ENCODE measurements around the gene ATP1B2. TPM values are rescaled to one million over a fixed set of nuclear protein-coding genes. Genes with fewer than 3 reads are reported as not detected.

The ATP1B2 gene
- total and polyA plus RNA-seq, 2 of the 8 experiments (the other 6 are each of a cell fraction or from before 2014, with no cell fraction given) = 9.1 to 21.0 TPM

GRCh38 chr17:7612294-7612640, 38.5 kb upstream of the ATP1B2 start (continued):
- TF ChIP-seq EP300 (IDR thresholded peaks at IDR 0.05; ENCODE audit: borderline replicate concordance in 1 of 2, low read depth in 2 of 2, low read length in 2 of 2) (no peak), SIX5 (IDR thresholded peaks at IDR 0.05; ENCODE audit: low read depth, low read length) (no peak), TAF1 (IDR thresholded peaks at IDR 0.05; ENCODE audit: low read depth, low read length) (no peak), KDM4A (IDR thresholded peaks at IDR 0.05; ENCODE audit: low read depth, low read length, severe bottlenecking) (no peak), JUND (IDR thresholded peaks at IDR 0.05; ENCODE audit: low read length) (no peak), NANOG (IDR thresholded peaks at IDR 0.05; ENCODE audit: insufficient read depth, low read depth, low read length, poor library complexity, severe bottlenecking) (no peak), HDAC2 (IDR thresholded peaks at IDR 0.05; ENCODE audit: borderline replicate concordance in 1 of 2, low read depth in 2 of 2, low read length in 2 of 2) (no peak), CHD7 (IDR thresholded peaks at IDR 0.05; ENCODE audit: insufficient replicate concordance, low read length) (no peak), TAF7 (optimal IDR thresholded peaks at IDR 0.05; ENCODE audit: borderline replicate concordance, low read depth, low read length) (no peak), PHF8 (conservative IDR thresholded peaks at IDR 0.05; ENCODE audit: low read depth, low read length) (no peak)

All from H1 (cell line).